ENCODE measurements around the gene SOCS3. TPM values are rescaled to one million over a fixed set of nuclear protein-coding genes. Genes with fewer than 3 reads are reported as not detected.

The SOCS3 gene
- total RNA-seq, 3 donors from 2014 or later (not counting 1 experiment from before 2014, with no cell fraction given) = 39.0 to 47.9 (median 43.6) TPM

DNA sequence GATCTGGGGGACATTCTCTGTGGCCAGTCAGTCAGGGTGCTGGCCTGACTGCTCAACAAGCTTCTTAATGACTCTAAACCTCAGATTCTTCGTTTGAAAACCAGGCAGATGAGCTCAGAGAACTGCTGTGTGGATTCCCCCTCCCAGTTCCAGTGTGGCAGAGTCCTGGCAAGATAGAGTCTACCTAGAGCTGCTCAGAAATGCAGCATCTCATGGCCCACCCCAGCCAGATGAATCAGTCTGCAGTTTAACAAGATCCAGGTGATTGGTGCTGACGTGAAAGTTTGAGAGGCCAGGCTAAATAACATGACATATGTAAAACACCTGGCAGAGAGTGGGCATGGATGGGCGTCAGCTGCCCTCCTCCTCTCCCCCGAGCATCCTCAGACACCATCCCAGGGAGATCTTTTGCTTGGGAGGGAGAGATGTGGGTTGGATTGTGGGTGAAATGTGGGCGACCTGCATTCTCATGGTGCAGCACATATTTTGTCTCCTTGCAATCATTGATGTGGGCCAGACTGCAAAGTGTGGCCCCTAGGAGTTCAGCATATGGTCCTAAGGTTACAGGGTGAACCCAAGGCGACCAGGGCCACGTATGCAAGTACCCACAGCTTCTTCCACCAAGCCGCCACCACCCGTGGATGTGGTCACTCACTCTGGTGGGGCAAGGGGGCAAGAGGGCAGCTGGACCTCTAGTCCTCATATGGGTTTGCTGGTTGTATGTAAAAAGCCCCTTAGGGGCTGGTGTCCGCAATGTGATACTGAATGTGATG is 19.5 kb downstream of the SOCS3 start:
- Histone ChIP-seq H3K36me3 (ENCODE audit: control insufficient read depth, insufficient read depth, low read length) (no peaks in the 10 kb centered on the region), H3K27me3 (ENCODE audit: control insufficient read depth, insufficient read depth, low read length) (no peaks in the 10 kb centered on the region), H3K4me1 (ENCODE audit: control insufficient read depth, insufficient read depth, low read length) (peaks cover 60% of the 10 kb centered on the region), H3K27ac (ENCODE audit: low read length) (no peak overlapping the region), H3K4me3 (ENCODE audit: low read length) (no peak overlapping the region), H3K9me3 (ENCODE audit: control insufficient read depth, insufficient read depth, low read length) (no peaks in the 10 kb centered on the region)
- peaks cover 0 to 2% of the 10 kb centered on the region in 2 donors for H3K27me3 Mint-ChIP-seq (ENCODE audit: low read depth in 2 of 2)
- H3K9me3 Mint-ChIP-seq = no peaks in the 10 kb centered on the region
- no peaks in the 10 kb centered on the region for H3K36me3 Mint-ChIP-seq
- WGBS (ENCODE audit: insufficient coverage) = 88% methylated on average over 9 of the region's 10 CpGs
- TF ChIP-seq, protein P1, sequence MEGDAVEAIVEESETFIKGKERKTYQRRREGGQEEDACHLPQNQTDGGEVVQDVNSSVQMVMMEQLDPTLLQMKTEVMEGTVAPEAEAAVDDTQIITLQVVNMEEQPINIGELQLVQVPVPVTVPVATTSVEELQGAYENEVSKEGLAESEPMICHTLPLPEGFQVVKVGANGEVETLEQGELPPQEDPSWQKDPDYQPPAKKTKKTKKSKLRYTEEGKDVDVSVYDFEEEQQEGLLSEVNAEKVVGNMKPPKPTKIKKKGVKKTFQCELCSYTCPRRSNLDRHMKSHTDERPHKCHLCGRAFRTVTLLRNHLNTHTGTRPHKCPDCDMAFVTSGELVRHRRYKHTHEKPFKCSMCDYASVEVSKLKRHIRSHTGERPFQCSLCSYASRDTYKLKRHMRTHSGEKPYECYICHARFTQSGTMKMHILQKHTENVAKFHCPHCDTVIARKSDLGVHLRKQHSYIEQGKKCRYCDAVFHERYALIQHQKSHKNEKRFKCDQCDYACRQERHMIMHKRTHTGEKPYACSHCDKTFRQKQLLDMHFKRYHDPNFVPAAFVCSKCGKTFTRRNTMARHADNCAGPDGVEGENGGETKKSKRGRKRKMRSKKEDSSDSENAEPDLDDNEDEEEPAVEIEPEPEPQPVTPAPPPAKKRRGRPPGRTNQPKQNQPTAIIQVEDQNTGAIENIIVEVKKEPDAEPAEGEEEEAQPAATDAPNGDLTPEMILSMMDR (IDR thresholded peaks at IDR 0.05) = no peak
- DNase-seq = no peak
- H3K4me1 Mint-ChIP-seq = peaks cover 21 to 33% of the 10 kb centered on the region in 2 donors
- intact Hi-C loops (cut with micrococcal nuclease) = no loop called here
- ATAC-seq = no peak
- peak overlapping the region; percentile 83 for H3K4me3 Mint-ChIP-seq
- peak overlapping the region in 1 of 2 donors; percentile 70 for H3K27ac Mint-ChIP-seq

DNA sequence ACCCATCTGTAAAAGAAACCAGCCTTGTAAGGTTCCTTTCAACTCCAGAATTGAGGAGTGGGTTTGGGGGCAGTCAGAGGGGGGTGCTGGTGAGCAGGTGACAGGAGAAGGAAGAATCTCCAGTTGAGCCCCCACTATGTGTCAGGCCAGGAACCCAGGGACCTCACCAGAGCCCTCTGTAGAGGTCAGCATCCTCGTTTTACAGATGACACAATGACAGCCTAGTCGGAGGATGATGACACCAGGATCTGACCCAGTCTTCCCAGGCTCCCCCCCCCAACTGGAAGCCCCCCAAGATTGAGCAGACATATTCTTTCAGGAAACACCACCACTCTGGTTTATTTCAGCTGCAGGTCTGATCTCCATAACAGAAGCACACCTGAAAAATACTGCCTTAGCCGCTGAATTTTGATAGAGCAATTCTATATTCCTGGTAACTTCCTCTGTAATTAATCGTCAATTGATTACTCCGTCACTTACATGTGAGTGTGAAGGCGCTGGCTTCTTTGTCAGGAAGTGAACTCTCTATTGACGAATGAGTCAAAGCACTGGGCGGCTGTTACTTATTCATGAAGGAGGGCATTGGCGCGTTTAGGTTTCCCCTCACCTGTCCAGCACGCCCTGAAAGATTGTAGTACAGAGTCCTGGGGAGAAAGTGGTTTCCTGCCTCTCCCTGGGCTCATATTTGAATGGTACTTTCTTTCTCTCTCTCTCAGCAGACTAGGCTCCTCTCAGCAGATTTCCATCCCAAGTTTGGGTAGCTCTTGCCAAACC is 21.2 kb downstream of the SOCS3 start:
- Histone ChIP-seq H3K27me3 (ENCODE audit: control insufficient read depth, insufficient read depth, low read length) (no peaks in the 10 kb centered on the region), H3K27ac (ENCODE audit: low read length) (no peak overlapping the region), H3K4me3 (ENCODE audit: low read length) (no peak overlapping the region), H3K36me3 (ENCODE audit: control insufficient read depth, insufficient read depth, low read length) (no peaks in the 10 kb centered on the region), H3K9me3 (ENCODE audit: control insufficient read depth, insufficient read depth, low read length) (no peaks in the 10 kb centered on the region), H3K4me1 (ENCODE audit: control insufficient read depth, insufficient read depth, low read length) (peaks cover 44% of the 10 kb centered on the region)
- DNase-seq = peak in 1 of 2 donors; percentile 54
- Mint-ChIP-seq H3K4me1 (peaks cover 8 to 18% of the 10 kb centered on the region in 2 donors), H3K36me3 (no peaks in the 10 kb centered on the region), H3K27ac (no peak overlapping the region), H3K9me3 (no peaks in the 10 kb centered on the region), H3K4me3 (no peak overlapping the region), H3K27me3 (ENCODE audit: low read depth in 2 of 2) (peaks cover 0 to 2% of the 10 kb centered on the region in 2 donors)
- TF ChIP-seq, protein P1 (IDR thresholded peaks at IDR 0.05) = no peak
- intact Hi-C loops (cut with micrococcal nuclease) = no loop called here
- no peak for ATAC-seq
- 66% methylated on average over 11 of the region's 11 CpGs for WGBS (ENCODE audit: insufficient coverage)

DNA sequence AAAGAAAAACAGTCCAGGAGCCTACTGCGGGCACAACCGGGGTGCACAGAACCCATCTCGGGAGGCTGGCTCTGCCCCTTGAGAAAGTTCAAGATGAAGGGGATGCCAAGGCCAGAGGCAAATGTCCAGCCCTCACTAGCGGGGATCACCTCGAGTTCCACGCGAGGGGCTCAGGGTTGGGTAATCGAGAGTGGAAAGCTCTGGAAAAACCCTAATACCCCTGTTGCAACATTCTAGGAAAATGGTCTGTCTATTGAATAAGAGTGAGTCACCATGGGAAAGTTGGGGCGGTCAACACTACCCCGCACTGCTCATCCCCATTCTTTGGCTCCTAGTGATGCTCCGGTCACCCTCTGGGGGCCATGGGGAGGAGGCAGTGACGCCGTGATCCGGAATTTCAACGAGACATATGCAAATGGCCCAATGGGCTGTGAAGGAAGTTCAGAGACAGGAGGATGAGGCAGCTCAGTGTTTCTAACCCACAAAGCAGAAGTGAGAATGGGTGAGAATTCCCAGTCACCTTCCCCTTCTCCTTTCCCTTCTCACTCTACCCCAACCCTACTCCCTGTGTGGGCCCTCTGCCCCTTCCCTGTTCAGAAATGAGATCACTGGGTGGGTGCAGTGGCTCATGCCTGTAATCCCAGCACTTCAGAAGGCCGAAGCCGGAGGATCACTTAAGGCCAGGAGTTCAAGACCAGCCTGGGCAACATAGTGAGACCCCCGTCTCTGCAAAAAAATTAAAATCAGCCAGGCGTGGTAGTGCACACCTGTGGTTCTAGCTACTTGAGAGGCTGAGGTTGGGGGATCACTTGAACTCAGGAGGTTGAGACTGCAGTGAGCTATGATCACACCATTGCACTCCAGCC is 22.4 kb downstream of the SOCS3 start:
- Mint-ChIP-seq H3K4me1 (peaks cover 8 to 13% of the 10 kb centered on the region in 2 donors), H3K4me3 (no peak overlapping the region), H3K36me3 (no peaks in the 10 kb centered on the region), H3K9me3 (no peaks in the 10 kb centered on the region), H3K27me3 (ENCODE audit: low read depth in 2 of 2) (peaks cover 2 to 7% of the 10 kb centered on the region in 2 donors), H3K27ac (no peak overlapping the region)
- Histone ChIP-seq H3K9me3 (ENCODE audit: control insufficient read depth, insufficient read depth, low read length) (no peaks in the 10 kb centered on the region), H3K4me3 (ENCODE audit: low read length) (no peak overlapping the region), H3K4me1 (ENCODE audit: control insufficient read depth, insufficient read depth, low read length) (peaks cover 40% of the 10 kb centered on the region), H3K36me3 (ENCODE audit: control insufficient read depth, insufficient read depth, low read length) (no peaks in the 10 kb centered on the region), H3K27ac (ENCODE audit: low read length) (no peak overlapping the region), H3K27me3 (ENCODE audit: control insufficient read depth, insufficient read depth, low read length) (no peaks in the 10 kb centered on the region)
- intact Hi-C loops (cut with micrococcal nuclease) = no loop called here
- TF ChIP-seq, protein P1 (IDR thresholded peaks at IDR 0.05) = no peak
- DNase-seq (no peak), ATAC-seq (peak in 2 of 3 donors; percentile 21 to 33)
- WGBS (ENCODE audit: insufficient coverage) = 86% methylated on average over 15 of the region's 19 CpGs

Data from natural killer cell (primary cell).